HG02840 (cell line): ENCODE data around the gene ACSL6.

ENCODE experiments used
- ATAC-seq: cut with Tn5 transposase; IDR thresholded peaks from one replicate; pipeline ENCODE4 v1.9.1; 2021; ENCODE audit warnings: mild to moderate bottlenecking, moderate library complexity, moderate number of reproducible peaks; ENCODE audit not compliant: unreplicated experiment, low FRiP score

The ACSL6 gene

DNA sequence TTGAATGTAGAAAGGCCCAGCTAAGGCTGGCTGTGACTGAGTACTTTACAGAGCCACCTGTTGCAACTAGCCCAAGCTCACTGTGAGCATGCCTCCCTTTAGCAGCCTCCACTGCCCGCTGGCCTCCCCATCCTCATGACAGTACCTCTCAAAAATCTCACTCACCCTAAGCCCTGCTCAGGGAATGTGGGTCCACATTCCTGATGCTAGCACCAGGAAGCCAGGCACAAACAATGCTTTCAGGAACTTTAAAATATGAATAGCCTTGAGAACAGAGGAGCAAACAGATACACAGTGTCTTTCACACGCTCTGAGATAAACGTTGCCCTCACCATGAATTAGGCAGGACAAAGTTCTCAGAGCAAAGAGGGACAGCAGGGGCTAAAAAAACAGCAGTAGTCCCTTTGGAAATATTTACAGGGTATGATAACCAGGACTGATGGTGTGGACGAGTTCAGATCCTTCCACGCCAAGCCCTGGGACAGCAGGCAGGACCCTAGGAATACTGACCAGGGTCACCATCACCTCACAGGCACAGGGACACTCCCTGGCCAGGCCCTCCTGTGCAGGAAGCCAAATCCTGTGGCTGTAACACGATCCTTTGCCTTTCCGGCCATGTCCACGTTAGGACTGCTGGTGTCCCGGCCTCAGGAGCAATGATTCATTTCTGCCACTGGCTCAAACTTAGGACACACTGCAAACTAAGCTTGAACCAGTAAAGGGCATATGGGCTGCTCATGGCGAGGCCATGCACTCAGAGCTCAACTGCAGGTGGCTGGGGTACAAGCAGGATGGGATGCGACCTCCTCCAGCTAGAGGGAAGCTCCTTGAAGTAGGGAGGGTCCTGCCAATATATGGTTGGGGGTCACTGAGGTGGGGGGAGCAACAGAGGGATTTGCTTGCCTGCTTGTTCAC, 9.6 kb downstream of the ACSL6 start:
- ATAC-seq: no peak

- no peak for ATAC-seq
These were observed 10.6 kb downstream of the ACSL6 start for GRCh38 chr5:132000677-132001453.

GRCh38 chr5:132000241-132000490, 11.3 kb downstream of the ACSL6 start:
- ATAC-seq: no peak

DNA sequence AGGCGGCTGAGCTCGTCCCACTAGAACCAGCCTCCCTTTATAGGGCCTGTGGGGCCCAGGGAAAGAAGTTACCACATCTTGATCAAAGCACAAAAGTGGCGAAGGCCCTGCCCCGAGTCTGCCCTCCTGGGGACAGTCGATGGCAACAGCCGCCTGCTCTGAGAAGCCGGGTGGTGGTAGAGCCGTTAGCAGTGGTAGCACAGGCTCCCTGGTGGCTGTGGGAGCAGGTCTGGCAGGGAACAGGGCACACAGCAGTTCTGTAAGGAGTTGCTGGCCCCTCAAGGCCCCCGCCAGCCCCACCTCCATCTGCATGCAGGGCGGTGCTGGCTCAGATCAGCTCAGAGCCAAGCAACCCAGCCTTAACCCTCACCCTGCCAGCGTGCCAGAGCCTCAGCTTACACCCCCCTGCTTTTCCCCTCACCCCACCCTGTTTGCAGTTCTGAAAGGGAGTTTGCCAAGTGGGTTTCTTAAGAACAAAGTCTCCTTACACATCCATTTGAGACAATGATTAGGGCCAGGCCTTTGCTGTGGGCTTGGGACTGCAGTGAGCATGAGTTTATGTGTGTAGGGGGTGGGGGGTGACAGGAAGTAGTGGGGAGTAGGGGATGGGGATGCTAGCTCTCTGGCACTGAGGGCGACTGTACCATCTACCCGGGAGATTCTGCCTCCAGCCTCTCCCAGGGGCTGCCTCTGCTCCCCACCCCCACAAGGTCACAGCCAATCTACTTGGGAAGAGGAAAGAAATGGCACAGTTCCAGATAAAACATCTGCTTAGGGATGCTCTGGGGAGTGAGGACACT, 11.8 kb downstream of the ACSL6 start:
- ATAC-seq: no peak

DNA sequence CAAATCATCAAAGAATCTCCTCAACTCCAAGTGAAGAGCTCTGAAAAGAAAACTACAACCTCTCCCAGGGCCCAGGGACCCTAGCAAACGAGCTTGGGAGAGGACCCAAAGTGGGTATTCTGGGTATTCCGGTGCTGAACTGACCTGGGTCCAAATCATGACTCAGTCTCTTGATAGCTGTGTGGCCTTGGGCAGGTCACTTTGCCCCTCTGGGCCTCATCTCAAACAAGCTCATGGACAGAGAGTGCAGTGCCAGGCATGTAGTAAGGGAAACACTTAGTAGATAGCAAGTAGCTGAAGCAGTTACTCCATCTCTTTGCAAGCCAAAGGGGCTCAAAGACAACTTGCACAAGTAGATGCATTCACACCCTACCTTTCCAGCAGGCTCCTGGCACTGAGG, 12.4 kb downstream of the ACSL6 start:
- no peak for ATAC-seq

DNA sequence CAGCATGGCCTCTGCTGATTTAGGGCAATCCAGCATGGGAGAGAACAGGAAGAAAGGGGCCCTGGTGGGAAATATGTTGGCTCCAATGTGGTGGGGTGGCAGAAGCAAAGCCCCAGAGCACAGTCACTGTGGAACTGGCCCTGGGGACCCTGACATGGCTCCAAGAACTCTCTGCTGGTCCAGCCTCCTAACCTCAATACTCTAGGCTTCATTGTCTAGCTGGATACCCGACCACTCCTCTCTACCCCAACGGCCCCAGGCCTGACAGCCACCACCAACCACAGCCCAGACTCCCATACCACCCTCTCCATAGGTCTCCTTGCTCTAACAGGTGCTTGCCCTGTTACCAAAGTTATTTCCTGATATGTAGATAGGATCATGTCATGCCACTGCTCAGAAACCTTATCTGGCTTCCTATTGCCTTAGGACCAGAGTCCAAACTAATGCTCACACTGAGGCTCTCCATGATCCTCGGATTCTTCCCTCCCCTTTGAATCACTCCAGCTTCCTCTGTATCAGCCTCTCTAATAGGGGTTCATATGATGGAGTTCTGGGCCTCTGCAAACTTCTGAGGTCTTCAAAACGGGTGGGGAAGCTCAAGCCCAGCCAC, 12.9 kb downstream of the ACSL6 start:
- no peak for ATAC-seq

DNA sequence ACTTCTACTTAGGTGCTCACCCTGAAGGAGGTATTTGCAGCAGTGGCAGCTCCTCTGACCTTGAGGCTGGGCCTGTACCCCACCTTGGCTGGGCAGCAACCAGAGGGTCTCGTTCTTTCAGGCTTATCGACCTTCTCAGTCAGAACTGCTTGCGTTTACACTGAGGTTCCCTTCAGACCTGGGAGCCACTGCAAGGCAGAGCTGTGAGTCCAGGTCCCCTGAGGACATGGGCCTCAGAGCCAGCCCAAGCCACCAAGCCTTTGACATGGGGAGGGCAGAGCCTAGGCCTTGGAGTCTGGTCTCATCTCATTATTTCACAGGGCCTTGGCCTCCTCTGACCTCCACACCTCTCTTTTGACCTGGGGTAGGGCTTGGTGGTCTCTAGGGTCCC, 13.7 kb downstream of the ACSL6 start:
- no peak for ATAC-seq

DNA sequence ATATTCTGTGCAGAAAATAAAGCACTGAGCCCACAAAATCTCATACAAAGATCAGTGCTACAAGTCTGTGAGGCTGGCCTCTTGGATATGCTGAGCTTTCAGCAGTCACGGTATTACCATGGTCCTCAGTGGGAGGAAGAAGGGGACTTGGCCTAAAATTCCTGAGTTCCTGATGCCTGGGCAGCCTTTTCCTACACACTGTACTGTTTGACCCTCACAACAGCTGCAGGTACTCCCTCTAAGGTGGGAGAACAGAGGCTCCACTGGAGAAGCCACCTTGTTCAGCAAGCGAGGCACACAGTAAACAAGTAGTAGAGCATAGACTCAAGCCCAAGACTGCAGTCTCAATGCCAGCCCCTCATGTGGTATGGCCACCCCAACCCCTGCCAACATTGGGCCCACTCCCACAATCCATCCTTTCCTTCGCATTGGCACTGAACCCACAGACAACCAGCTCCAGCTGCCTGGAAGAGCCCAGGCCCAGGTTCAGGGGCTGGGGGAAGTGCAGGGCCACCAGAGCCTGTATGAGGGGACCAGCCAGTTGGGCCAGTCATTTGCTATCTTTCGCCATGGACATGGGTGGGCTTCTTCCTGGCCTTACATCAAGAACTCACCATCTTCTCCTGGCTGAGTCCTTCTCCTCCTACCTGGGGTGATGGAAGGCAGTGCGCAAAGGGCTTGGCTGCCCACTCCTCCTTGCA, 14.3 kb downstream of the ACSL6 start:
- ATAC-seq: no peak

GRCh38 chr5:131996210-131997025, 15.0 kb downstream of the ACSL6 start:
- no peak for ATAC-seq

- ATAC-seq: no peak
These were observed 16.8 kb downstream of the ACSL6 start for GRCh38 chr5:131994533-131995226.

GRCh38 chr5:131994090-131994489, 17.4 kb downstream of the ACSL6 start:
- no peak for ATAC-seq

DNA sequence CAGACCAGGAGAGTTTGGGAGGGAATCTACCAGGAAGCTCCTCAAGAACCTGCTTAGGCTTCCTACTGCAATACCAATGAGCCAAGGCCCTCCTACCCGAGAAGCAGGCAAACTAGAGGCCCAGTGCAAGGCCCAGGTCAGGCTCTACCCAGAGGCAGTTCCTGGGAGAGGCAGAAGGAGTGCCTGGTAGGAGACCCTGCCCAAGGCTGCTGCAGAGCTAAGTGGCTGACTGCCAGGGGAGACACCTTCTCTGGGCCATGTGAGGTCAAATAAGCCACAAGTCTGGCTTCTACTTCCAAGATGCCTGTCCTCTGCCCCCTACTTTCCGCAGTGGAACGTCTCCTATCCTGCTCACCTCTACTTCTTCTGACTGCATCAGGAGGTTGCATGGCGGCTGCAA, 17.8 kb downstream of the ACSL6 start:
- ATAC-seq: no peak

- no peak for ATAC-seq
These were observed 19.1 kb downstream of the ACSL6 start for GRCh38 chr5:131992370-131992769.

DNA sequence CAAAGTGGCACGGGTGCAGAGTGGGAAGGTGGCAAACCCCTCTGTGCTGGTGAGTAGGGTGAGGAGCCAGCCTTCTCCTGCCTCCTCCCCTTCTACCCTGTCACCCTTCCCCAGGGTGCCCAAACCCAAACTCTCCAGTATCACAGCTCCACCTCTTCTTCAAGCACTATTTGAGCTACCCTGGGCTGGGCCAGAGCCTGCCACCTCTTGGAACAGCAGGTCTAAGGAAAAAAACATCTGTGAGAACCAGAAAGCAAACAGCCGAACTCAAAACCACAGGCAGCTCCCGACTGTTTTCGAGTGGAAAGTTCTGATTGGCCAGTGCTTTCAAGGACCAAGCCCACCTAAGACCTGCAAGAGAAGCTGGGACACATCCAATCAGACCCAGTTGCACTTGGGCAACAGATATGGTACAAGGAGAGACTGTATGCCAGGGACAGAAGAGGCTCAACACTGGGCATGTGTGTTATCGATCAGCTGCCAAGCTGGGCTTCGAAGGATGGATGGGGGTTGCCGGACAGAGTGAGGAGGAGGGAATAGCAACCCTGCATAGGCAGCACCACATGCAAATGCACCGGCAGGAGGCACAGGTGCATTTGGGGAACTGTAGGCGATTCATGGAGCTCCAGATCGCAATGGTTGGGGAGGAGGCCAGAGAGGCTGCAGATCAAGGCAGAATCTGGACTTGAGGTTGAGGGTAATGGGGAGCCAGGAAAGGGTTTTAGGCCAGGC, 19.7 kb downstream of the ACSL6 start:
- ATAC-seq: no peak

DNA sequence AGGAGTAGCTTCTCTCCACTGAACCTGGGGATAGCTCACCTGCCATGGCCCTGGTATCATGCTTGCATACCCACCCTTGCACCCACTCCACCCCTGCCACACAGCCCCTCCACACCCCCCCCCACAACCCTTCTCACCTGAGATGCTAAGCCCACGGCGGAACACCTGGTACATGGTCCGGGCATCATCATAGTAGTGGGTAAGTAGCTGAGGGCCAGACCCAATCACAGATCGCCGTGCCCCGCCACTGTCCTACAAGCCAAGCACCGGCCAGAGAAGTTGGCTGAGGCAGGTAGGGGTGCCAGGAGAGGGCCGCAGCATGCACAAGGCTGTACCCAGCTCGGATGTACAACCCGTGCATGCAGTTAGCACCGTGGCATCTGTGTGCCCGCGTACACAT, 20.7 kb downstream of the ACSL6 start:
- ATAC-seq: no peak

DNA sequence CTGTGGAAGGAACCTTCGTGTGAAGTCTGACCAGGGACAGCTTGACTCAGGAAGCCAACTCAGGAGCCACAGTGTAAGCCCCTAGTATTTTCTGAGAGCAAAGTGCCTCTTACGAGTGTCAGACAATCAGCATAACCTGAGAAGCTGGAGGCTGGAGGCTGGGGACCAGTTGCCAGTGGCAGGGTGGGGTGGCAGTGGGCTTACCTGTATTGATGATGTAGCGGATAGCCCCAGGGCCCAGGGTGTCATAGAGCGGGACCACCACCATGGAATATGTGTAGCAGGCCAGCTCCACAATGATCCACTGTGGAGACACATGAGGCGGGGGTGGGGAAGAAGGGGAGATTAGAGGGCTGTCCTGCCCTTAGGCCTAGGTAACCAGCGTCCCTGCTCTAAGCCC, 22.9 kb downstream of the ACSL6 start:
- ATAC-seq: no peak

DNA sequence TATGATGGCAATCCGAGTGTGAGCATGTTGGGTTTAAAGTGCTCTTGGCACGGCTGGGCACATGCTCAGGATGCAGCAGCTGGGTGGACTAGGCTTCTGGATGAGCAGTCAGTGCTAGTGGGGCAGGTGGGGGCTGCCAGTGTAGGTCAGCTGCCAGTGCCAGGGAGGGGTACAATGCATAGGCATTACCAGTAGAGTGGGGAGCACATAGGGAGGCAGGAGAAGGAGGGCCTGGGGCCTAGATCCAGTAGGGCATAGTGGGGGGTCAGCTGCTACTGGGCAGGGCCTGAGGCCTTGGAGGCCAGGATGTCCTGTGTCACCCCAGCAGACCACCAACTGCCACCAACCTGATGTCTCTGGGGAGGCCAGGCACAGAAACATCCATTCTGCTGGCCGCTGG, 24.2 kb downstream of the ACSL6 start:
- ATAC-seq: no peak
